Adrenal gland (tissue), 5 donors: ENCODE measurements around the gene PDE2A.

Experiments
- POLR2A ChIP-seq, 2 donors: fragments of 450-650 bp; IDR thresholded peaks; one replicate each; pipeline ENCODE4 v1.6.1; 2017; ENCODE audit warnings: antibody characterized with exemption in 2 of 2, mild to moderate bottlenecking in 2 of 2, moderate library complexity in 1 of 2
- TF ChIP-seq, protein P1 (sequence below), 6 experiments: fragments of 450-650 bp in 4 of 6; fragments of 200-600 bp in 2 of 6; sonication (generic) in 1 of 6; IDR thresholded peaks; 1 replicate in 5 of 6; 2 replicates in 1 of 6; pipeline versions ENCODE4 v1.5.1 to v1.8.0; 2016 to 2021; ENCODE audit warnings: antibody characterized with exemption in 6 of 6, mild to moderate bottlenecking in 2 of 6, moderate library complexity in 1 of 6
- donor health status: DM: no; HTN: no; CAD: no.

DNA sequence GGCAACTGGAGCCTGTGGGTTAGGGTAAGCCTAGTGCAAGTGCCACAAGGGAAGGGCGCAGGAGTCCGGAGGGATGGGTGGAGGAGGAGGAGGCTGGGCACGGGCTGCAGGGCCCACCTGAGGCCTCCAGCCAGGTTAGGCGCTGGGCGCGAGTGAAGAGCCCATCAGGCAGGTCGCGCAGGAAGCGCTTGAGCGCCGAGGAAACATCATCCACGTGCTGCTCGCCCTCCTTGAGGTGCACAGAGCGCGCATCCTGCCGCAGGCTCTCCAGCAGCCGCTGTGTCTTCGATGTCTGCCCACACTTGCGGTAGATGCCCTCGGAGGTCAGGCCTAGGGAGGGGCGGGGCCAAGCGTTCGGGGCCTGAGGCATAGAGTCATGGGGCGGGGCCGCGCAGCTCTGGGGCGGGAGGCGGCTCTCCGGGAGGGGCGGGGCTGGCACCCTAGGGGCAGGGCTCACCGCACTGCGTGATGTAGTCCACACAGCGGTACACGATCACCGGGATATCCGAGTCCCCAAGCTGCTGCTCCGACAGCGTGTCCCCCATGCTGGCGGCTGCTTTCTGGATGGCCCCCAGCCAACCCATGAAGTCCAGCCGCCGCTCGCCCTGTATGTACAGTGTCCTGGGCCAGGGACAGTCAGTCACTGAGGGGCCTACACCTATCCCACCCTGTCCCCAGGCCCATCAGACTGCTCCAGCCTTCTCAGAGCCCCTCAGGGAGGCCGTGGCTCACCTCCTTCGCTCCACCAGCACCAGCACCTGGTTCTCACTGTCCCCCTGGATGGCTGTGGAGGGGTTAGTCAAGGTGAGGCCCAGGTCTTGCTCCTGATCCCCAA is 22.9 kb upstream of the PDE2A start:
- TF ChIP-seq POLR2A (IDR thresholded peaks at IDR 0.05), result no peak
- TF ChIP-seq, protein P1, sequence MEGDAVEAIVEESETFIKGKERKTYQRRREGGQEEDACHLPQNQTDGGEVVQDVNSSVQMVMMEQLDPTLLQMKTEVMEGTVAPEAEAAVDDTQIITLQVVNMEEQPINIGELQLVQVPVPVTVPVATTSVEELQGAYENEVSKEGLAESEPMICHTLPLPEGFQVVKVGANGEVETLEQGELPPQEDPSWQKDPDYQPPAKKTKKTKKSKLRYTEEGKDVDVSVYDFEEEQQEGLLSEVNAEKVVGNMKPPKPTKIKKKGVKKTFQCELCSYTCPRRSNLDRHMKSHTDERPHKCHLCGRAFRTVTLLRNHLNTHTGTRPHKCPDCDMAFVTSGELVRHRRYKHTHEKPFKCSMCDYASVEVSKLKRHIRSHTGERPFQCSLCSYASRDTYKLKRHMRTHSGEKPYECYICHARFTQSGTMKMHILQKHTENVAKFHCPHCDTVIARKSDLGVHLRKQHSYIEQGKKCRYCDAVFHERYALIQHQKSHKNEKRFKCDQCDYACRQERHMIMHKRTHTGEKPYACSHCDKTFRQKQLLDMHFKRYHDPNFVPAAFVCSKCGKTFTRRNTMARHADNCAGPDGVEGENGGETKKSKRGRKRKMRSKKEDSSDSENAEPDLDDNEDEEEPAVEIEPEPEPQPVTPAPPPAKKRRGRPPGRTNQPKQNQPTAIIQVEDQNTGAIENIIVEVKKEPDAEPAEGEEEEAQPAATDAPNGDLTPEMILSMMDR (IDR thresholded peaks at IDR 0.05), result no peak
